ENCODE measurements around the gene HYI.

Gene HYI

GRCh38 chr1:43452789-43453441, 816 bp downstream of the HYI start:
- FAIRE-seq = no peak
- TF ChIP-seq, protein P1, sequence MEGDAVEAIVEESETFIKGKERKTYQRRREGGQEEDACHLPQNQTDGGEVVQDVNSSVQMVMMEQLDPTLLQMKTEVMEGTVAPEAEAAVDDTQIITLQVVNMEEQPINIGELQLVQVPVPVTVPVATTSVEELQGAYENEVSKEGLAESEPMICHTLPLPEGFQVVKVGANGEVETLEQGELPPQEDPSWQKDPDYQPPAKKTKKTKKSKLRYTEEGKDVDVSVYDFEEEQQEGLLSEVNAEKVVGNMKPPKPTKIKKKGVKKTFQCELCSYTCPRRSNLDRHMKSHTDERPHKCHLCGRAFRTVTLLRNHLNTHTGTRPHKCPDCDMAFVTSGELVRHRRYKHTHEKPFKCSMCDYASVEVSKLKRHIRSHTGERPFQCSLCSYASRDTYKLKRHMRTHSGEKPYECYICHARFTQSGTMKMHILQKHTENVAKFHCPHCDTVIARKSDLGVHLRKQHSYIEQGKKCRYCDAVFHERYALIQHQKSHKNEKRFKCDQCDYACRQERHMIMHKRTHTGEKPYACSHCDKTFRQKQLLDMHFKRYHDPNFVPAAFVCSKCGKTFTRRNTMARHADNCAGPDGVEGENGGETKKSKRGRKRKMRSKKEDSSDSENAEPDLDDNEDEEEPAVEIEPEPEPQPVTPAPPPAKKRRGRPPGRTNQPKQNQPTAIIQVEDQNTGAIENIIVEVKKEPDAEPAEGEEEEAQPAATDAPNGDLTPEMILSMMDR (IDR thresholded peaks at IDR 0.05; ENCODE audit: insufficient read depth, missing control alignments) = no peak

GRCh38 chr1:43451701-43452532, 1.8 kb downstream of the HYI start:
- no peak for DNase-seq (ENCODE audit: insufficient read length, low spot score)
- no peak for FAIRE-seq
- TF ChIP-seq, protein P1 (IDR thresholded peaks at IDR 0.05; ENCODE audit: insufficient read depth, missing control alignments) = no peak

More at GRCh38 chr1:43452789-43453441, 816 bp downstream of the HYI start:
- DNase-seq (ENCODE audit: insufficient read length, low spot score) = no peak

- DNase-seq (ENCODE audit: insufficient read length, low spot score) = no peak
- TF ChIP-seq, protein P1 (IDR thresholded peaks at IDR 0.05; ENCODE audit: insufficient read depth, missing control alignments) = no peak
- FAIRE-seq = no peak
These were observed 2.6 kb downstream of the HYI start for GRCh38 chr1:43451157-43451591.

- TF ChIP-seq, protein P1 (IDR thresholded peaks at IDR 0.05; ENCODE audit: insufficient read depth, missing control alignments) = no peak
- DNase-seq (ENCODE audit: insufficient read length, low spot score) (no peak), FAIRE-seq (no peak)
These were observed 3.3 kb downstream of the HYI start for GRCh38 chr1:43450251-43450941.

GRCh38 chr1:43449708-43450069, 4.0 kb downstream of the HYI start:
- TF ChIP-seq, protein P1 (IDR thresholded peaks at IDR 0.05; ENCODE audit: insufficient read depth, missing control alignments) = no peak
- DNase-seq (ENCODE audit: insufficient read length, low spot score) = no peak
- no peak for FAIRE-seq

DNA sequence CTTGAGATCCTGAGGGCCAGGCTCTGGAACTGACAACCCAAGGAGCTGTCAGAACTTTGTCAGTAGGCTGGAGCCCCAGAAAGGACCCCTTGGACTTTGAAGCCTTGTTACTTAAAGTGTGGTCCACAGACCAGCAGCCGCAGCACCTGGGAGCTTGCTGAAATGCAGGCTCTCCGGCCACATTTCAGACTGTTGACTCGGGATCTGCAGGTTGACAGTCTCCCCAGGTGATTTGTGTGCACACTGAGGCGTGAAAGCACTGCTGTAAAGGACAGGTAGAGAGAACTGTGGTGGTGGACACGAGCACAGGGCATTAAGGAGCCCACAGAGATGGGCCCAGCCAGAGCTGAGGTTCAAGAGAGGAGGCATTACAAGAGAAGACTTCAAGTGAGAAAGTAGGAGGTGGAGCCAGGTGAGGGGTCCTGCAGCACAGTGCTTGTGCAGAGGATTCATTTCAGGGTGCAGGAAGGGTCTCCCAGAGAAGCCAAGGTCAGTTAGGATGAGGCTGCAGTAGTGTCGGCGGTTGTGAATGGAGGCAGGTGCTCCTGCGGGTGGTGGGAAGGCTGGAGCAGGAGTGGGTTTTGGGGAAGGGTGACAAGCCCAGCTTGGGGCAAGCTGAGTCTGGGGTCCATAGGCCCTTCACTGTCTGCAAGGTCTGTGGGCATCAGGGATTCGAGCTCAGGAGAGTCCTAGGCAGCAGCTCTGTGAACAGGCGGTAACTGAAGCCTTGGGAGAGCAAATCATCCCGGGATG, 4.6 kb downstream of the HYI start:
- DNase-seq (ENCODE audit: insufficient read length, low spot score) (no peak), FAIRE-seq (no peak)

More for the DNA sequence above, 4.6 kb downstream of the HYI start:
- TF ChIP-seq, protein P1 (IDR thresholded peaks at IDR 0.05; ENCODE audit: insufficient read depth, missing control alignments) = no peak
